Liver (tissue), 9 donors: ENCODE results near the gene C1orf174. TPM values are rescaled to one million over a fixed set of nuclear protein-coding genes. Genes with fewer than 3 reads are reported as not detected.
A peak's percentile ranks its signal among the peaks of the same experiment; 100 is the strongest.

Source experiments
- DNase-seq: peaks from one replicate; pipeline ENCODE4 v3.0.0-alpha.2; 2017; ENCODE audit warnings: low spot score
- H3K27ac ChIP-seq, 2 donors: one replicate each; pipeline ENCODE4 v1.7.0; 2013; ENCODE audit warnings: inconsistent platforms in 2 of 2, low read length in 2 of 2, control low read depth in 1 of 2, low read depth in 1 of 2, mild to moderate bottlenecking in 1 of 2
- H3K27me3 ChIP-seq, 4 donors: one replicate each; pipeline versions ENCODE4 v1.6.1 to v1.7.0; 2013; ENCODE audit warnings: low read length in 3 of 4, inconsistent platforms in 1 of 4, mild to moderate bottlenecking in 1 of 4, moderate library complexity in 1 of 4; ENCODE audit not compliant: control insufficient read depth in 4 of 4, insufficient read depth in 4 of 4
- H3K36me3 ChIP-seq, 4 donors: one replicate each; pipeline versions ENCODE4 v1.6.1 to v1.7.0; 2013; ENCODE audit warnings: low read length in 3 of 4, mild to moderate bottlenecking in 3 of 4, low read depth in 1 of 4, moderate library complexity in 1 of 4; ENCODE audit not compliant: control insufficient read depth in 4 of 4, insufficient read depth in 3 of 4
- H3K4me1 ChIP-seq, 4 donors: one replicate each; pipeline versions ENCODE4 v1.6.1 to v1.7.0; 2013; ENCODE audit warnings: low read length in 3 of 4, mild to moderate bottlenecking in 3 of 4, moderate library complexity in 1 of 4; ENCODE audit not compliant: control insufficient read depth in 4 of 4, insufficient read depth in 4 of 4
- H3K4me3 ChIP-seq, 3 donors: one replicate each; pipeline versions ENCODE4 v1.6.1 to v1.7.0; 2013; ENCODE audit warnings: low read length in 3 of 3, control low read depth in 1 of 3, low read depth in 1 of 3, mild to moderate bottlenecking in 1 of 3
- H3K9ac ChIP-seq, 2 donors: one replicate each; pipeline ENCODE4 v1.7.0; 2013; ENCODE audit warnings: low read length in 2 of 2, mild to moderate bottlenecking in 2 of 2, moderate library complexity in 2 of 2, control low read depth in 1 of 2, low read depth in 1 of 2
- H3K9me3 ChIP-seq, 4 donors: one replicate each; pipeline versions ENCODE4 v1.6.1 to v1.7.0; 2013; ENCODE audit warnings: low read length in 3 of 4; ENCODE audit not compliant: control insufficient read depth in 4 of 4
- EGR1 ChIP-seq, 2 donors: IDR thresholded peaks; 2 replicates each; pipeline ENCODE4 v1.6.1; 2016 to 2018; ENCODE audit warnings: antibody characterized with exemption in 2 of 2, low read depth in 2 of 2
- FOXA1 ChIP-seq: IDR thresholded peaks from 2 replicates; pipeline ENCODE4 v1.6.1; 2016; ENCODE audit warnings: antibody characterized with exemption
- FOXA2 ChIP-seq: IDR thresholded peaks from 2 replicates; pipeline ENCODE4 v1.6.1; 2016; ENCODE audit warnings: antibody characterized with exemption
- GABPA ChIP-seq, 2 donors: IDR thresholded peaks in 1 of 2; conservative IDR thresholded peaks in 1 of 2; 2 replicates each; pipeline ENCODE4 v1.6.1; 2016; ENCODE audit warnings: antibody characterized with exemption in 2 of 2, mild to moderate bottlenecking in 1 of 2, moderate library complexity in 1 of 2
- HNF4A ChIP-seq, 2 donors: conservative IDR thresholded peaks; 2 replicates each; pipeline ENCODE4 v1.6.1; 2016; ENCODE audit warnings: antibody characterized with exemption in 2 of 2, mild to moderate bottlenecking in 2 of 2
- HNF4G ChIP-seq: IDR thresholded peaks from 2 replicates; pipeline ENCODE4 v1.6.1; 2016; ENCODE audit warnings: antibody characterized with exemption
- JUND ChIP-seq, 2 donors: IDR thresholded peaks; 2 replicates each; pipeline ENCODE4 v1.6.1; 2016; ENCODE audit warnings: antibody characterized with exemption in 2 of 2
- MAX ChIP-seq: IDR thresholded peaks from 2 replicates; pipeline ENCODE4 v1.6.1; 2016; ENCODE audit warnings: antibody characterized with exemption
- NR2F2 ChIP-seq: IDR thresholded peaks from 2 replicates; pipeline ENCODE4 v1.6.1; 2016; ENCODE audit warnings: antibody characterized with exemption
- RAD21 ChIP-seq, 2 donors: IDR thresholded peaks; 2 replicates each; pipeline ENCODE4 v1.6.1; 2016; ENCODE audit warnings: antibody characterized with exemption in 2 of 2, mild to moderate bottlenecking in 2 of 2
- REST ChIP-seq: IDR thresholded peaks from 2 replicates; pipeline ENCODE4 v1.6.1; 2016; ENCODE audit warnings: antibody characterized with exemption, mild to moderate bottlenecking
- RXRA ChIP-seq, 2 donors: IDR thresholded peaks; 2 replicates each; pipeline ENCODE4 v1.6.1; 2017 to 2018; ENCODE audit warnings: antibody characterized with exemption in 2 of 2, mild to moderate bottlenecking in 1 of 2
- SP1 ChIP-seq: IDR thresholded peaks from 2 replicates; pipeline ENCODE4 v1.6.1; 2018; ENCODE audit warnings: antibody characterized with exemption, mild to moderate bottlenecking
- TAF1 ChIP-seq: conservative IDR thresholded peaks from 2 replicates; pipeline ENCODE4 v1.6.1; 2016; ENCODE audit warnings: antibody characterized with exemption, mild to moderate bottlenecking
- YY1 ChIP-seq: IDR thresholded peaks from 2 replicates; pipeline ENCODE4 v1.6.1; 2016; ENCODE audit warnings: antibody characterized with exemption, mild to moderate bottlenecking
- ZBTB33 ChIP-seq: IDR thresholded peaks from 2 replicates; pipeline ENCODE4 v1.6.1; 2016; ENCODE audit warnings: antibody characterized with exemption
- WGBS: extraction: QIAGEN DNeasy Blood & Tissue Kit; methylation state at CpG from one replicate; pipeline ENCODE4 v1.1.7; 2013; 5-methylcytosine and 5-hydroxymethylcytosine counted together
- polyA plus RNA-seq, 2 donors: library from polyadenylated mRNA; stranded (reverse) in 1 of 2; unstranded in 1 of 2; fragments of 200-250 nt in 1 of 2; fragments of >200 nt in 1 of 2; fragmentation: Nextera tagmentation in 1 of 2; extraction: Ambion mirVana in 1 of 2; gene quantifications; one replicate each; pipeline versions ENCODE4 v1.2.1 to v1.2.3, GENCODE V29; 2013 to 2015
- total RNA-seq, 2 donors: library from RNA; depleted of rRNA; stranded (reverse); fragments of >200 nt; gene quantifications; one replicate each; pipeline ENCODE4 v1.2.3, GENCODE V29; 2014
- TF ChIP-seq, protein P1 (sequence below): IDR thresholded peaks from 2 replicates; pipeline ENCODE4 v1.6.1; 2016; ENCODE audit warnings: antibody characterized with exemption
- TF ChIP-seq, protein P2 (sequence below): fragments of 150-350 bp; IDR thresholded peaks from 2 replicates; pipeline ENCODE4 v1.5.1; 2017; ENCODE audit warnings: improper control_type of control experiment, low read depth, low read length; ENCODE audit not compliant: missing input control
- donor health status: healthy.
- donor health status: healthy.
- donor health status: healthy.
- donor health status: healthy.
- donor health status: healthy.

C1orf174 gene
- 10 to 100 TPM; 15.9 to 17.0 TPM for total RNA-seq
- 10 to 100 TPM; 10.4 to 11.8 TPM for polyA plus RNA-seq

DNA sequence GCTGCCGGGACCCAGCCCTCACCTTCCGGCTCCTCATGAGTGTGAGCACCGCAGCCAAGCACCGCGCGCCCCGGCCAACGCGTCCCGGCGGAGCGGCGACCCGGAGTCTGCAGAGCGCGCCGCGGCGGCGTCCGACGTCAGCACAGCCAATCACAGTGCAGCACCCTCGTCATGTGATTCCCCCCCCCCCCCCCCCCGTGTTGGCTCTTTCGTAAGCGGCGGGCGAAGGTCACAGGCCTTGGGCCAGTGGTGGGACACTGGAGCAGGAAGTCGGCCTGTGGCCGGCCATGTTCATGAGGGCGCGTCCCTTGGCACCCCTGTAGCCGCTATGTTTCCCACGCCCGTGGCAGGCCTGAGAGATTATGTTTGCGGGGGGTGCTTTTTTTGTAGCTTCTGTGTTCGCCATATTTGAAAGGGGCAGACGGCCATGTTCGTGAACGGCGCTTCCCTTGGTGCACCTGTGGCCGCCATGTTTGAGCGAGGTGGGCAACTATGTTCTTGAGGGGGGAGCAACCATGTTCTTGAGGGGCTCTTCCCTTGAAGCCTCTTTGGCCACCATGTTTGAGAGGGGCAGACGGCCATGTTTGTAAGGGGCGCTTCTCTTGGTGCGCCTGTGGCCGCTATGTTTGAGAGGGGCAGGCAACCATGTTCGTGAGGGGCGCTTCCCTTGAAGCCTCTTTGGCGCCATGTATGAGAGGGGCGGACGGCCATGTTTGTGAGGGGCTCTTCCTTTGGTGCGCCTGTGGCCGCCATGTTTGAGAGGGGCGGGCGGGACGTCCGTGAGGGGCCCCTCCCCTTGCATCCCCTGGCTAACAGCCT lies at the start of gene C1orf174:
Gene C1orf174, minus strand, starts transcription at position 123 of the 819 bp plus-strand sequence. Its CDS starts 86 bp downstream, at position 37.
- H3K27me3 ChIP-seq, result no peaks in the 10 kb centered on the region
- H3K27ac ChIP-seq, result peak within 1 kb of the TSS; percentile 98
- peak; percentile 95 for DNase-seq
- peak within 1 kb of the TSS; percentile 71 to 73 for H3K9ac ChIP-seq
- peak within 1 kb of the TSS; percentile 72 to 87 (median 87) for H3K4me3 ChIP-seq
- peak; percentile 85 for TF ChIP-seq ZBTB33
- peak; percentile 70 for TF ChIP-seq SP1
- TF ChIP-seq, protein P1, sequence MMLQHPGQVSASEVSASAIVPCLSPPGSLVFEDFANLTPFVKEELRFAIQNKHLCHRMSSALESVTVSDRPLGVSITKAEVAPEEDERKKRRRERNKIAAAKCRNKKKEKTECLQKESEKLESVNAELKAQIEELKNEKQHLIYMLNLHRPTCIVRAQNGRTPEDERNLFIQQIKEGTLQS, result peak; percentile 14
- peak; percentile 93 for TF ChIP-seq NR2F2
- no peak for TF ChIP-seq REST
- peak; percentile 77 for TF ChIP-seq TAF1
- no peak for TF ChIP-seq EGR1 (IDR thresholded peaks at IDR 0.05; ENCODE audit: low read depth in 2 of 2)
- TF ChIP-seq GABPA (IDR thresholded peaks at IDR 0.05 in 1 of 2, conservative IDR thresholded peaks at IDR 0.05 in 1 of 2), result peak in 1 of 2 donors; percentile 62
- TF ChIP-seq, protein P2, sequence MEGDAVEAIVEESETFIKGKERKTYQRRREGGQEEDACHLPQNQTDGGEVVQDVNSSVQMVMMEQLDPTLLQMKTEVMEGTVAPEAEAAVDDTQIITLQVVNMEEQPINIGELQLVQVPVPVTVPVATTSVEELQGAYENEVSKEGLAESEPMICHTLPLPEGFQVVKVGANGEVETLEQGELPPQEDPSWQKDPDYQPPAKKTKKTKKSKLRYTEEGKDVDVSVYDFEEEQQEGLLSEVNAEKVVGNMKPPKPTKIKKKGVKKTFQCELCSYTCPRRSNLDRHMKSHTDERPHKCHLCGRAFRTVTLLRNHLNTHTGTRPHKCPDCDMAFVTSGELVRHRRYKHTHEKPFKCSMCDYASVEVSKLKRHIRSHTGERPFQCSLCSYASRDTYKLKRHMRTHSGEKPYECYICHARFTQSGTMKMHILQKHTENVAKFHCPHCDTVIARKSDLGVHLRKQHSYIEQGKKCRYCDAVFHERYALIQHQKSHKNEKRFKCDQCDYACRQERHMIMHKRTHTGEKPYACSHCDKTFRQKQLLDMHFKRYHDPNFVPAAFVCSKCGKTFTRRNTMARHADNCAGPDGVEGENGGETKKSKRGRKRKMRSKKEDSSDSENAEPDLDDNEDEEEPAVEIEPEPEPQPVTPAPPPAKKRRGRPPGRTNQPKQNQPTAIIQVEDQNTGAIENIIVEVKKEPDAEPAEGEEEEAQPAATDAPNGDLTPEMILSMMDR, result no peak
- no peak for TF ChIP-seq FOXA1
- TF ChIP-seq HNF4G, result peak; percentile 31
- no peak for TF ChIP-seq RAD21 (IDR thresholded peaks at IDR 0.05)
- no peak for TF ChIP-seq JUND (IDR thresholded peaks at IDR 0.05)
- TF ChIP-seq FOXA2, result peak; percentile 23
- peak; percentile 66 for TF ChIP-seq MAX
- peak; percentile 100 for TF ChIP-seq YY1
- peak; percentile 60 to 67 for TF ChIP-seq HNF4A (conservative IDR thresholded peaks at IDR 0.05)
- peak in 1 of 2 donors; percentile 56 for TF ChIP-seq RXRA (IDR thresholded peaks at IDR 0.05)
- peaks cover 0 to under 1% (median 0%) of the 10 kb centered on the region in 4 donors for H3K36me3 ChIP-seq
- H3K4me1 ChIP-seq, result peaks cover 11 to 36% (median 31%) of the 10 kb centered on the region in 4 donors
- H3K9me3 ChIP-seq, result no peaks in the 10 kb centered on the region
- WGBS, result under 1% methylated on average over 58 of the region's 58 CpGs
